ENCODE measurements around the gene KLK2.

DNA sequence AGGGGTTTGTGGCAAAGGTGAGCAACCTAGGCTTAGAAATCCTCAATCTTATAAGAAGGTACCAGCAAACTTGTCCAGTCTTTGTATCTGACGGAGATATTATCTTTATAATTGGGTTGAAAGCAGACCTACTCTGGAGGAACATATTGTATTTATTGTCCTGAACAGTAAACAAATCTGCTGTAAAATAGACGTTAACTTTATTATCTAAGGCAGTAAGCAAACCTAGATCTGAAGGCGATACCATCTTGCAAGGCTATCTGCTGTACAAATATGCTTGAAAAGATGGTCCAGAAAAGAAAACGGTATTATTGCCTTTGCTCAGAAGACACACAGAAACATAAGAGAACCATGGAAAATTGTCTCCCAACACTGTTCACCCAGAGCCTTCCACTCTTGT lies 3.8 kb upstream of the KLK2 start:
- TF ChIP-seq, protein P1, sequence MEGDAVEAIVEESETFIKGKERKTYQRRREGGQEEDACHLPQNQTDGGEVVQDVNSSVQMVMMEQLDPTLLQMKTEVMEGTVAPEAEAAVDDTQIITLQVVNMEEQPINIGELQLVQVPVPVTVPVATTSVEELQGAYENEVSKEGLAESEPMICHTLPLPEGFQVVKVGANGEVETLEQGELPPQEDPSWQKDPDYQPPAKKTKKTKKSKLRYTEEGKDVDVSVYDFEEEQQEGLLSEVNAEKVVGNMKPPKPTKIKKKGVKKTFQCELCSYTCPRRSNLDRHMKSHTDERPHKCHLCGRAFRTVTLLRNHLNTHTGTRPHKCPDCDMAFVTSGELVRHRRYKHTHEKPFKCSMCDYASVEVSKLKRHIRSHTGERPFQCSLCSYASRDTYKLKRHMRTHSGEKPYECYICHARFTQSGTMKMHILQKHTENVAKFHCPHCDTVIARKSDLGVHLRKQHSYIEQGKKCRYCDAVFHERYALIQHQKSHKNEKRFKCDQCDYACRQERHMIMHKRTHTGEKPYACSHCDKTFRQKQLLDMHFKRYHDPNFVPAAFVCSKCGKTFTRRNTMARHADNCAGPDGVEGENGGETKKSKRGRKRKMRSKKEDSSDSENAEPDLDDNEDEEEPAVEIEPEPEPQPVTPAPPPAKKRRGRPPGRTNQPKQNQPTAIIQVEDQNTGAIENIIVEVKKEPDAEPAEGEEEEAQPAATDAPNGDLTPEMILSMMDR (IDR thresholded peaks at IDR 0.05), result no peak
- TF ChIP-seq POLR2A (IDR thresholded peaks at IDR 0.05), result no peak
- peak; percentile 79 for TF ChIP-seq POLR2AphosphoS5 (IDR thresholded peaks at IDR 0.05)

Data from prostate gland (tissue), 2 donors.